GM13977 (cell line): Measurements from ENCODE around the gene PLXNB2.

Experiments used
- DNase-seq: peaks from one replicate; pipeline ENCODE4 v3.0.0; 2012; ENCODE audit warnings: low spot score
- in situ Hi-C: fragments of 300-500 bp; cut with MboI; formaldehyde crosslinking; loops from one replicate; pipeline ENCODE4 v1.12.0; 2022; ENCODE audit warnings: low sequenced_read_pairs, low pct_unique_long_range_greater_than_20kb, mixed read lengths, inconsistent platforms; ENCODE audit not compliant: unreplicated experiment
- TF ChIP-seq, protein P1 (sequence below): IDR thresholded peaks from 2 replicates; pipeline ENCODE4 v1.5.1; 2012; ENCODE audit warnings: mild to moderate bottlenecking, control low read depth; ENCODE audit not compliant: insufficient read depth; ENCODE audit errors: extremely low read depth, missing control alignments

The PLXNB2 gene

DNA sequence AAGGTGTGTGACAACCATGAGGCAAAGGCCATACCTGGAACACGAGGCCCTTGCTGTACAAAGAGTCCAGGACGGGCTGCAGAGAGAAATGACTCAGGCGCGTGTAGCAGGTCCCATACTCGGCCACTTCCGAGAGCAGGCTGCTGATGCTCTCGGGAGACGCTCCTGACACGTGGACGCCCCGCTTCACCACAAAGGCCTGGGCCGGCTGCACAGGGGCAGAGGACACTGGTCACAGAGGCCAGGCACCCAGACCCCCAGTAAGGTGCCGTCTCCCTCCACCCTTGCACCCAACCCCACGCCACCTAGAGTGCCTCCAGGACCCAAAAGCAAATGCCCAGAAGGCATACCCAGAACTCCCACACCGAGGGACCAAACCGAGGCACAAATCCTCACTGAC, 78.1 kb downstream of the PLXNB2 start:
- in situ Hi-C loops: no loop called here
- TF ChIP-seq, protein P1, sequence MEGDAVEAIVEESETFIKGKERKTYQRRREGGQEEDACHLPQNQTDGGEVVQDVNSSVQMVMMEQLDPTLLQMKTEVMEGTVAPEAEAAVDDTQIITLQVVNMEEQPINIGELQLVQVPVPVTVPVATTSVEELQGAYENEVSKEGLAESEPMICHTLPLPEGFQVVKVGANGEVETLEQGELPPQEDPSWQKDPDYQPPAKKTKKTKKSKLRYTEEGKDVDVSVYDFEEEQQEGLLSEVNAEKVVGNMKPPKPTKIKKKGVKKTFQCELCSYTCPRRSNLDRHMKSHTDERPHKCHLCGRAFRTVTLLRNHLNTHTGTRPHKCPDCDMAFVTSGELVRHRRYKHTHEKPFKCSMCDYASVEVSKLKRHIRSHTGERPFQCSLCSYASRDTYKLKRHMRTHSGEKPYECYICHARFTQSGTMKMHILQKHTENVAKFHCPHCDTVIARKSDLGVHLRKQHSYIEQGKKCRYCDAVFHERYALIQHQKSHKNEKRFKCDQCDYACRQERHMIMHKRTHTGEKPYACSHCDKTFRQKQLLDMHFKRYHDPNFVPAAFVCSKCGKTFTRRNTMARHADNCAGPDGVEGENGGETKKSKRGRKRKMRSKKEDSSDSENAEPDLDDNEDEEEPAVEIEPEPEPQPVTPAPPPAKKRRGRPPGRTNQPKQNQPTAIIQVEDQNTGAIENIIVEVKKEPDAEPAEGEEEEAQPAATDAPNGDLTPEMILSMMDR: no peak
- no peak for DNase-seq

DNA sequence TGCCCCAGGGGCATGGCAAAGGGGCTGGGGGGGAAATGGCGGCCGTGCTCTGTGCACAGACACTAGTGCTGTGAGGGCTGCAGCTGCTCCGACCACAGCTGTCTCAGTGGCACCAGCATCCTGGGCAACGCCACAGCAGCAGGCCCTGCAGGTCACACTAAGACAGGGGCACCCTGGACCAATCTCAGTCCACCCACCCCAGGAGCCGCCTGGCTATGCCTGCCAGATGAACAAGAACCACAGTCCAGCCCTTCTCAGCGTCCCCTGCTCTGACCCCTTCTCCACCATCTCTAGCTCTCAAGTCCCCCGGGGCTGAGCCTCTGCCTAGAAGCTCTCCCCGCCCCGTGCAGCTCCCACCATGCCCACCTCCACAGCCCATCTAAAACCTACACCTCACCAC, 79.1 kb downstream of the PLXNB2 start:
- DNase-seq: no peak
- in situ Hi-C loops: no loop called here
- TF ChIP-seq, protein P1: no peak

DNA sequence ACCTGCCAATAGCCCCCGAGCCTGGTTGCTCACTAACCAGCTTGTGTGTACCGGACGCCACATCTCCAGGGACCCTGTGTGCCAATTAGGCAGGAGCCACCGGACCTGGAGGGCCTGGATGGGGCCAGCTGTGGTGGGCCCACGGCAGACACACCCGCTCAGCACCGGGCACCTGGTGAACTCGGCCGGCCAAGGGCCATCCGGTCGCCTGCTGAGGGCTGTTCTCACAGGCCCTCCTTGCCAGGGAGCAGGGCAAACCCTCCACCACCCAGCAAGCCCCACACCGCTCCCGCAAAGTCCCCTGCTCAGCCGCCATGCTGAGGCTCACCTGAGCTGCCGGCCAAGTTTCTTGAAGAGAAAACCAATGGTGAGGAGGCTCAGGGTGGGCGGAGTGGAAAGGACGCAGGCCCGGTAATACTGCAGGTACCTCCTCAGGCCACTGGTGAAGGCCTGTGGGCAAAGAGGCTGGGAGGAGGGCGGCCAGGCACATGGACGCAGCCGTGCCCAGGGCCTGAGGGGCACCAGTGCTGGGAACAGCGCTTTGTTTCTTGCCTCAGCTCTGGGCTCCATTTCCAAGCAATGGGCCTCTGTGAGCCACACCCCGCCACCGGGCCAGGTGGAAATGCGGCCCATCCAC, 79.7 kb downstream of the PLXNB2 start:
- TF ChIP-seq, protein P1: no peak
- in situ Hi-C loops: no loop called here
- no peak for DNase-seq

DNA sequence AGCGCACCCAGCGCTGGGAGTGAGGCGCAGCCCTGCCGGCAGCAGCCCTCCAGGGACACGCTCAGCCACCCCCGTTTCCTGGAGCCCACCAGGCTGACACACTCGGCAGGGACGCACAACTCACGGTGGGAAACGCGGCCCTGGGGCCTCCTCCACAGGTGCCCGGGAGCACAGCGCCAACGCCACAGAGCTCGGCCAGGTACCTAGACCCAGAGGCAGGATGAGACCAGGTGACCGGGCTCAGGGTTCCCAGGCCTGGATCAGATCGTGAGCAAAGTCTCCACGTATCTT, 80.6 kb downstream of the PLXNB2 start:
- in situ Hi-C loops: no loop called here
- TF ChIP-seq, protein P1: no peak
- no peak for DNase-seq

DNA sequence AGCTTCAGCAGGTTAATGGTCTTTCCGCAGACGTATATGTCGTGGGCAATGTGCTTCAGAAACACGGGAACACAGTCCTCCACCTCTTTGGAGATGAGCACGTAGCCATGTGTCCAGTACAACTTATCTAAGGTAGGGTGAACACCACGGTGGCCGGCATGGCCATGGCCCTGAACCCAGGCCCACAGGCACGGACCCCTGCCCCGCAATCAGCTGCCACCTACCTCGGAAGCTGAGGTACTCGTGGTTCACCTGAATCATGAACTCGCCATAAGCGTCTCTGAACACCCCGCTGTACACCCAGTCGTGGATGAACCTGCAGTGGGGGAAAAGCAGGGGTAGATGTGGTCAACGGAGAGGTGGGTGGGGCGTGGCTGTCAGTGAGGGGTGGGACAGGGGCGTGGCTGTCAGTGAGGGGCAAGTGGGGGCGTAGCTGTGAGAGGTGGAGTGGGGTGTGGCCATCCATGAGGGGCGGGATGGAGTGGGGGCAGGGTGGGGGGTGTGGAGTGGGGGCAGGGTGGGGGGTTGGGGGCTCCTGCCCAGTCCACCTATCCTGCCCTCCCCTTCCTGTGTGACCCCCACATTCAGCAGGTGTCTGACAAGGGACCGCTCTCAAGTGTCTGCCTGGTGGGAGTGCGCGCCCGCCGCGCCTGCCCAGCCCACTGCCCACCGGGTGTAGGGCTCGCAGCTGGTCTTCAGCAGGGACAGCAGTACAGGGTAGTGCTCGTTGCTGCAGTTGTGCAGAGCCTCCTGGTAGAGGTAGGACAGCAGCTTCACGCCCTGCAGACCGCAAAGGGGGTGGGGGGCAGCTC, 81.2 kb downstream of the PLXNB2 start:
- TF ChIP-seq, protein P1: no peak

DNA sequence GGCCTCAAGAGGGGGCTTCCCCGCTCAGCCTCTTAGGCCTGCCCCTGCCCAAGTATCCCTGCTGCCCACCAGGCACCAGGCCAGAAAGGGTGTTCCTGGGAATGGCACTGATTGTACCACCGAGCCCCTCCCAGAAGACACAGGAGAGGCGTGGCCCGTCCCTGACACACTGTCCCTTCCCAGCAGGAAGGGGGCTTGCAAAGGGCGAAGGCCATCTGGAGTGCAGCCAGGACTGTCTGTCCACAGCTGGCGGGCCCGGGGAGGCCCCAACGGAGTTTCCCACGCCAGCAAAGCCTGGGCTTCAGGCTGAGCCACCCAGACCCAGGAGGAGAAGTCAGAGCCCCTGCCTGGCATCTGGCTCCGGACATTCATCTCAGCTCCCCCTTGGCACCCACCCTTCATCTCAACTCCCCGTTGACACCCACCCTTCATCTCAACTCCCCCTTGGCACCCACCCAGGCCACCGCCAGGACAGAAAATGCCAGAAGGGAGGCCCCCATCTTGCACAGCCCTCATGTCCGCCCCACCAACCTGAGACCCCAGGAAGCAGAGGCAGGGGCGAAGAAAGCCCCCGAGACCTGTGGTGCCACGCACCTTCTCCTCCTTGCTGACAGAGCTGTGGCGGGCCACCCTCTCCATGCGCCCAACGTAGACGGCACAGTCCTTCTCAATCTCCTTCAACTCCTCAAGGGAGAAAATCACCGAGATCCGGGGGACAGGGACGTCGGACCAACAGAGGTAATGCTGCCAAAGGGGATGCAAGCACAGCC, 82.1 kb downstream of the PLXNB2 start:
- in situ Hi-C loops: no loop called here
- DNase-seq: no peak
- TF ChIP-seq, protein P1: no peak

More for the DNA sequence above, 81.2 kb downstream of the PLXNB2 start:
- DNase-seq: no peak
- in situ Hi-C loops: no loop called here
